Measurements from ENCODE around the gene TGM3.
A peak's percentile ranks its signal among the peaks of the same experiment; 100 is the strongest.

The TGM3 gene

GRCh38 chr20:2283706-2284423 lies 11.9 kb upstream of the TGM3 start:
- peak in 1 of 4 experiments; percentile 19 for DNase-seq

GRCh38 chr20:2285193-2285592 lies 10.6 kb upstream of the TGM3 start:
- no peak for DNase-seq

- DNase-seq = no peak
Measured at GRCh38 chr20:2285613-2286012, 10.2 kb upstream of the TGM3 start.

GRCh38 chr20:2287504-2287903 lies 8.3 kb upstream of the TGM3 start:
- no peak for DNase-seq

- DNase-seq = no peak
Measured at GRCh38 chr20:2289475-2289874, 6.3 kb upstream of the TGM3 start.

GRCh38 chr20:2290486-2290885 lies 5.3 kb upstream of the TGM3 start:
- no peak for DNase-seq

GRCh38 chr20:2292416-2293110 lies 3.2 kb upstream of the TGM3 start:
- peak; percentile 85 to 94 (median 91) for DNase-seq

GRCh38 chr20:2293486-2293885 lies 2.3 kb upstream of the TGM3 start:
- no peak for DNase-seq

GRCh38 chr20:2293971-2294370 lies 1.8 kb upstream of the TGM3 start:
- no peak for DNase-seq

GRCh38 chr20:2295286-2295685 lies 515 bp upstream of the TGM3 start:
- no peak for DNase-seq

- DNase-seq = no peak
Measured at GRCh38 chr20:2296524-2297356, 939 bp downstream of the TGM3 start.

- DNase-seq = no peak
Measured at GRCh38 chr20:2297357-2297728, 1.5 kb downstream of the TGM3 start.

- no peak for DNase-seq
Measured at GRCh38 chr20:2298116-2298515, 2.3 kb downstream of the TGM3 start.

GRCh38 chr20:2298701-2299100 lies 2.9 kb downstream of the TGM3 start:
- DNase-seq = no peak

- DNase-seq = peak; percentile 78 to 90 (median 88)
Measured at GRCh38 chr20:2299301-2299700, 3.5 kb downstream of the TGM3 start.

- no peak for DNase-seq
Measured at GRCh38 chr20:2300002-2300401, 4.2 kb downstream of the TGM3 start.

GRCh38 chr20:2300420-2300819 lies 4.6 kb downstream of the TGM3 start:
- DNase-seq = peak in 1 of 4 experiments; percentile 26

- peak; percentile 95 to 100 (median 97) for DNase-seq
Measured at GRCh38 chr20:2301164-2301622, 5.4 kb downstream of the TGM3 start.

- peak in 3 of 4 experiments; percentile 51 to 66 (median 63) for DNase-seq
Measured at GRCh38 chr20:2302384-2303060, 6.7 kb downstream of the TGM3 start.

GRCh38 chr20:2303673-2304072 lies 7.9 kb downstream of the TGM3 start:
- DNase-seq = no peak

- DNase-seq = no peak
Measured at GRCh38 chr20:2304180-2304579, 8.4 kb downstream of the TGM3 start.

GRCh38 chr20:2305029-2305428 lies 9.2 kb downstream of the TGM3 start:
- peak in 1 of 4 experiments; percentile 33 for DNase-seq

- no peak for DNase-seq
Measured at GRCh38 chr20:2305479-2305878, 9.7 kb downstream of the TGM3 start.
